Measurements from ENCODE around the gene SASS6.

The SASS6 gene

GRCh38 chr1:100132566-100133477 lies at the start of gene SASS6, which contains the start of gene TRMT13:
Gene SASS6 (minus strand): TSS chr1:100132930. CDS start chr1:100132814, 116 bp downstream.
Gene TRMT13 (plus strand): TSS chr1:100133163. CDS start chr1:100133169, 6 bp downstream.
- DNase-seq (ENCODE audit: low read depth), result peak; percentile 94

GRCh38 chr1:100178091-100178490 lies 45.4 kb upstream of the SASS6 start, which contains the start of gene LRRC39:
Gene LRRC39 (minus strand): TSS chr1:100178256. CDS start chr1:100168516, 9,740 bp downstream.
- no peak for DNase-seq (ENCODE audit: low read depth)

GRCh38 chr1:100177295-100178041 lies 44.7 kb upstream of the SASS6 start:
- DNase-seq (ENCODE audit: low read depth), result no peak

GRCh38 chr1:100168051-100168450 lies 35.3 kb upstream of the SASS6 start:
- no peak for DNase-seq (ENCODE audit: low read depth)

GRCh38 chr1:100164702-100165101 lies 32.0 kb upstream of the SASS6 start:
- DNase-seq (ENCODE audit: low read depth), result no peak

- DNase-seq (ENCODE audit: low read depth), result no peak
These were observed 31.5 kb upstream of the SASS6 start for GRCh38 chr1:100164216-100164615.

- no peak for DNase-seq (ENCODE audit: low read depth)
These were observed 30.2 kb upstream of the SASS6 start for GRCh38 chr1:100162881-100163280.

GRCh38 chr1:100152271-100152670 lies 19.5 kb upstream of the SASS6 start:
- DNase-seq (ENCODE audit: low read depth), result no peak

GRCh38 chr1:100151679-100152078 lies 18.9 kb upstream of the SASS6 start:
- DNase-seq (ENCODE audit: low read depth), result no peak

GRCh38 chr1:100147875-100148274 lies 15.1 kb upstream of the SASS6 start:
- no peak for DNase-seq (ENCODE audit: low read depth)

GRCh38 chr1:100146958-100147357 lies 14.2 kb upstream of the SASS6 start:
- no peak for DNase-seq (ENCODE audit: low read depth)

- no peak for DNase-seq (ENCODE audit: low read depth)
These were observed 12.4 kb upstream of the SASS6 start for GRCh38 chr1:100145116-100145515.

- DNase-seq (ENCODE audit: low read depth), result no peak
These were observed 9.6 kb upstream of the SASS6 start for GRCh38 chr1:100142343-100142742.

GRCh38 chr1:100141192-100141591 lies 8.5 kb upstream of the SASS6 start:
- no peak for DNase-seq (ENCODE audit: low read depth)

GRCh38 chr1:100137602-100138001 lies 4.9 kb upstream of the SASS6 start:
- no peak for DNase-seq (ENCODE audit: low read depth)

GRCh38 chr1:100134872-100135271 lies 2.1 kb upstream of the SASS6 start:
- no peak for DNase-seq (ENCODE audit: low read depth)

GRCh38 chr1:100131623-100132022 lies 1.1 kb downstream of the SASS6 start:
- no peak for DNase-seq (ENCODE audit: low read depth)

- no peak for DNase-seq (ENCODE audit: low read depth)
These were observed 2.1 kb downstream of the SASS6 start for GRCh38 chr1:100130552-100131077.

- DNase-seq (ENCODE audit: low read depth), result no peak
These were observed 5.5 kb downstream of the SASS6 start for GRCh38 chr1:100127226-100127625.

GRCh38 chr1:100122177-100122576 lies 10.6 kb downstream of the SASS6 start:
- no peak for DNase-seq (ENCODE audit: low read depth)

- DNase-seq (ENCODE audit: low read depth), result no peak
These were observed 17.2 kb downstream of the SASS6 start for GRCh38 chr1:100115524-100115923.

GRCh38 chr1:100109554-100110066 lies 23.1 kb downstream of the SASS6 start:
- no peak for DNase-seq (ENCODE audit: low read depth)

Data from stimulated activated CD4-positive, alpha-beta T cell treated with anti-CD3 and anti-CD28 coated beads, Interleukin-2, amount 100 ng/mL, for 4 hours (primary cell).